ENCODE results near the gene SRRM5.

DNA sequence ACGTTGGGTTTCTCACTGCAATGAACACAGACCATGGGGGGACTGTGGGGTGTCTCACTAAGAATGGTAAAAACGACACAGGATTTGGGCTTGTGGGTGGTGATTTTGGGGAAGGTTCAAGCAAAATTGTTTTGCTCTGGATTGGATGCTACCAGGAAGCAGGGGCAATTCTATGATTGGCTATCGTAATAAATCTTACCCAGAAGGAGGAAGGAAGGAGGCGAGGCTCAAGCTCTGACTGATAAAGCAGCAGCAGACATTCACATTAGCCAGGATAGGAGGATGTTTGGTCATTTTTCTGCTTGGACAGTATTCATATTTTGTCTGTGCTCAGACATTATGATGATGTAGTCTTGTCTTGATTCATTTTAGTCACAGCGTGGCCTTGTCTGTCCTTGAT is 14.0 kb upstream of the SRRM5 start:
- TF ChIP-seq GATA3 (IDR thresholded peaks at IDR 0.05; ENCODE audit: low read depth, low read length) (no peak), GATA2 (IDR thresholded peaks at IDR 0.05; ENCODE audit: low read depth, low read length) (no peak)
